ENCODE results near the gene CAPN11. TPM values are rescaled to one million over a fixed set of nuclear protein-coding genes. Genes with fewer than 3 reads are reported as not detected.

The CAPN11 gene
- total RNA-seq, 1 donor from 2014 or later = 2.0 TPM

DNA sequence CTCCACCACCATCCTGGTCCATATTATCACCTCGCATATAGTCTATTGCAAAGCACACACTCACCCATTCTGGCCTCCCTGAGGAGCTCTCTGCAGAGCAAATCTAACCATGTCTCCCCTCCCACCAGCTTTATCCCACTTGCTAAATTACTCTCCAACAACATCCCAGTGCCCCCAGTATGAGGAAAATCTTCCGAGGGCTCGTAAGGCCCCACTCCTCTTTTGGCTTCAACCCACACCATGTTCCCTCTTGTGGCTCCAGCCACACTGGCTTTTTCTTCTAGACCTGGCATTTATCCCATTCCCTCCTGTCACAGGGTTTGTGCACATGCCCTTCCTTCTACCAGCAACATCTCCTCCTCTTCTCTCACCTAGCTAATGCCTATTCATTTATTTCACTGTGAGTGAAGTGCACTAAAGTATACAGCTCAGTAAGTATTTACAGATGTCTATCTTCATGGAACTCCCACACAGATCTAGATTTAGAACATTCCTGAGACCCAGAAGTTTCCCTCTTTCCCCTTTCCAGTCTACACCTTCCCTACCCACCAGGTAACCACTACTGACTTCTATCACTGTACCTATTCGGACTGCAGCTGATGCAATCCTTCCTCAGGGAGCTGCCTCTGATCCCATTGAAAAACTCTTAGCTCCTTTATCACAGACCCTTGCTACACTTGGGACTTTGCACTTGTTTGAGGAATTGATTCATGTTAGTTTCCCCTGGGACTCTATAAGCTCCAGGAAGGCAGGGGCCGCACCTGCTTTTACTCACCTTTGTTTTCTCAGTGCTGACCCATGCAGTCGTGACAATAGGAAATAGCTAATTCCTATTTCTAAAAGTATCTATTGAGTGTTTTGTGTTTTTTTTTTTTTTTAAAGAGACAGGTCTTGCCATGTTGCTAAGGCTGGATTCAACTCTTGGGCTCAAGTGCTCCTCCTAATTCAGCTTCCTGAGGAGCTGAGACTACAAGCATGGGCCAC lies 46.9 kb upstream of the CAPN11 start:
- peaks cover 0 to 39% of the 10 kb centered on the region in 2 donors for H3K36me3 ChIP-seq
- intact Hi-C loops (cut with DNase I) = no loop called here
- H3K4me3 ChIP-seq = no peak overlapping the region
- no peaks in the 10 kb centered on the region for H3K9me3 ChIP-seq
- H3K27me3 ChIP-seq = no peaks in the 10 kb centered on the region
- H3K27ac ChIP-seq = no peak overlapping the region
- peaks cover 33% of the 10 kb centered on the region for H3K4me1 ChIP-seq
- no peak for DNase-seq (ENCODE audit: extremely low spot score in 2 of 2)
- TF ChIP-seq POLR2AphosphoS5 (IDR thresholded peaks at IDR 0.05; ENCODE audit: insufficient read depth in 1 of 2, low read depth in 1 of 2) (no peak), POLR2A (IDR thresholded peaks at IDR 0.05) (no peak)

DNA sequence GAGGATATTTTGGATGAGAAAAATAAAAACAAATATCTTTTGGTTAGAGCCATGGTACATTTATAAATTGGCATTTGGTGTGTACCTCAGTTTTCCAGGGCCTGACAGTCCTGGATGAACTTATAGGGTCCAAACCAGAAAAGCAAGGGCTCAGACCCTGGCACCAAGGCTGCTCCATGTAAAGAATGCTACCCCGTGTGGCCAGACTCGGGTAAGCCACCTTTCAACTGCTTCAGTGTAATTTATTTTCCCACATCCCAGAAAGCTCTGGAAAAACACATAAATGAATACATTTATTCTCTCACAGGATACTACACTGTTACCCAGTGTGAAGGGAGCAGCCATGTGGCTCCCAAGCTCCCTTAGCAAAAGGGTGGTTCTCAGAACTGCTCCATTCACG lies 45.2 kb upstream of the CAPN11 start:
- H3K27me3 ChIP-seq = no peaks in the 10 kb centered on the region
- H3K4me1 ChIP-seq = peaks cover 41% of the 10 kb centered on the region
- no peak overlapping the region for H3K4me3 ChIP-seq
- peaks cover 0 to 39% of the 10 kb centered on the region in 2 donors for H3K36me3 ChIP-seq
- intact Hi-C loops (cut with DNase I) = no loop called here
- TF ChIP-seq POLR2A (IDR thresholded peaks at IDR 0.05) (no peak), CTCF (IDR thresholded peaks at IDR 0.05) (no peak)
- no peak for DNase-seq (ENCODE audit: extremely low spot score in 2 of 2)
- no peak overlapping the region for H3K27ac ChIP-seq
- H3K9me3 ChIP-seq = no peaks in the 10 kb centered on the region

GRCh38 chr6:44115866-44116265 lies 42.8 kb upstream of the CAPN11 start:
- DNase-seq (ENCODE audit: extremely low spot score in 2 of 2) = no peak
- Histone ChIP-seq H3K27ac (peak overlapping the region; percentile 58), H3K9me3 (no peaks in the 10 kb centered on the region), H3K4me1 (peaks cover 56% of the 10 kb centered on the region), H3K4me3 (no peak overlapping the region), H3K36me3 (peaks cover 0 to 33% of the 10 kb centered on the region in 2 donors), H3K27me3 (no peaks in the 10 kb centered on the region)
- intact Hi-C loops (cut with DNase I) = no loop called here
- TF ChIP-seq POLR2A (IDR thresholded peaks at IDR 0.05) (no peak), CTCF (IDR thresholded peaks at IDR 0.05) (no peak), POLR2AphosphoS5 (IDR thresholded peaks at IDR 0.05; ENCODE audit: insufficient read depth in 1 of 2, low read depth in 1 of 2) (no peak)

DNA sequence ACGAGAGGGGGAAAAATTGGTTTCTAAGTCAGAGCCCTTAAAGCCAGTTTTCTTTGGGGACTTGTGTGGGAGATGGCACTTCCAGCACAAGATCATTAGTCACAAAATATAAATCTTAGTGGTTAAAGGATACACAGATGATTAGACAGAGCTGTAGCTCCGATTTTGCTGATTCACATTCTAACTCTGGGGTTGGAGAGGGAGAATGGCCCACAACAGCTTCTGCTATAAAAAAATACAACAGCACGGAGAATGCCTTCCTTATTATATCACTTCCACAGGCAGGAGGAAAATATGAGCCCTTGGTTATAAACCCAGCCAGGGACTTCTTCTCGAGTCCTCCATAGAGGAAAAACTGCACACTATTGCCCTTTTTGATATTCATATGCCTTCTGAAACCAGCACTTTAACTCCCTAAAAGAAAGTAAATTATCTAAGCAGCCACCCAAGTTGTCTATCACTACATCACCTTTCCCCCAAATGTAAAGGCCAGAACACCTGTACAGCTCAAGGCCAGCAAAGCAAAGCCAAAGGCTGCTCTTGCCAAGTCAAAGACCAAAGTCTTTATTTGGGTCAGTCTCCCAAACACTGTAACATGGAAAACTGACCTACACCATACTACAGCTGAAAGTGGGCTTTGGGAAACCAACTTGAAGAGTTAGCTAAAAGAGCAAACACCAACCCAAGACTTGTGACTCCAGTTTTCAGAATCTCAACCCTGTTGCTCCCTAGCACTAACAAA lies 41.8 kb upstream of the CAPN11 start:
- DNase-seq (ENCODE audit: extremely low spot score in 2 of 2) = no peak
- no peak overlapping the region for H3K4me3 ChIP-seq
- H3K9me3 ChIP-seq = no peaks in the 10 kb centered on the region
- H3K27me3 ChIP-seq = no peaks in the 10 kb centered on the region
- H3K27ac ChIP-seq = peak overlapping the region; percentile 58
- H3K4me1 ChIP-seq = peaks cover 60% of the 10 kb centered on the region
- peaks cover 0 to 26% of the 10 kb centered on the region in 2 donors for H3K36me3 ChIP-seq
- TF ChIP-seq POLR2A (IDR thresholded peaks at IDR 0.05) = no peak
- TF ChIP-seq POLR2AphosphoS5 (IDR thresholded peaks at IDR 0.05; ENCODE audit: insufficient read depth in 1 of 2, low read depth in 1 of 2) = no peak
- no peak for TF ChIP-seq CTCF (IDR thresholded peaks at IDR 0.05)
- intact Hi-C loops (cut with DNase I) = no loop called here

GRCh38 chr6:44117397-44118128 lies 41.1 kb upstream of the CAPN11 start:
- intact Hi-C loops (cut with DNase I) = no loop called here
- Histone ChIP-seq H3K27me3 (no peaks in the 10 kb centered on the region), H3K36me3 (peaks cover 0 to 19% of the 10 kb centered on the region in 2 donors), H3K27ac (peak overlapping the region; percentile 58), H3K9me3 (no peaks in the 10 kb centered on the region), H3K4me1 (peaks cover 68% of the 10 kb centered on the region), H3K4me3 (no peak overlapping the region)
- no peak for DNase-seq (ENCODE audit: extremely low spot score in 2 of 2)
- TF ChIP-seq POLR2A (IDR thresholded peaks at IDR 0.05) = no peak
- no peak for TF ChIP-seq CTCF (IDR thresholded peaks at IDR 0.05)
- no peak for TF ChIP-seq POLR2AphosphoS5 (IDR thresholded peaks at IDR 0.05; ENCODE audit: insufficient read depth in 1 of 2, low read depth in 1 of 2)

Data from vagina (tissue), 2 donors.